HCT116 (cell line): ENCODE data around the gene TNRC6C. TPM values are rescaled to one million over a fixed set of nuclear protein-coding genes. Genes with fewer than 3 reads are reported as not detected.

Experiments
- ATAC-seq: fragments of 200-7000 bp; cut with Tn5 transposase; 2 replicates; pipeline ENCODE4 v1.9.1; 2020; ENCODE audit warnings: mild to moderate bottlenecking, moderate library complexity
- BruUV-seq: library from RNA; stranded (reverse); fragments of 400-500 nt; replicated peaks from 2 replicates; lab custom pipeline; 2021; lab: Mats Ljungman, UMichigan
- CTCF ChIA-PET: fragments of 300-600 bp; sonication (Branson Sonifier 250); formaldehyde crosslinking; loops from one replicate; lab custom pipeline; 2021; ENCODE audit warnings: antibody characterized with exemption; lab: Charles Lee
- POLR2A ChIA-PET: fragments of 300-600, 350-600 bp; sonication (Branson Sonifier 250); formaldehyde crosslinking; loops from one replicate; lab custom pipeline; 2021; ENCODE audit warnings: antibody characterized with exemption; lab: Charles Lee
- RAD21 ChIA-PET, 2 experiments: fragments of 300-600 bp; sonication (Branson Sonifier 250); formaldehyde crosslinking; loops; one replicate each; lab custom pipeline; 2023; ENCODE audit warnings: low total read pairs in 2 of 2; ENCODE audit not compliant: uncharacterized antibody in 2 of 2, unreplicated experiment in 2 of 2, low non-redundant PET in 1 of 2; lab: Charles Lee
- DNase-seq: peaks from one replicate; pipeline ENCODE4 v3.0.0-alpha.2; 2010; ENCODE audit warnings: low read depth, low spot score
- H2AFZ ChIP-seq: fragments of 200-600 bp; shearing (Covaris generic), sonication (generic); 2 replicates; pipeline ENCODE4 v1.6.1; 2017; ENCODE audit warnings: low read depth, mixed run types, mixed read lengths, antibody characterized with exemption, low read length; ENCODE audit not compliant: poor library complexity, severe bottlenecking
- H3K27ac ChIP-seq: 2 replicates; pipeline ENCODE4 v1.5.1; 2012; ENCODE audit warnings: low read depth, low read length
- H3K27me3 ChIP-seq: fragments of 200-600 bp; sonication (generic); 2 replicates; pipeline ENCODE4 v1.6.1; 2016; ENCODE audit warnings: mixed run types, low read length, mixed read lengths; ENCODE audit not compliant: insufficient read depth
- H3K36me3 ChIP-seq, 2 experiments: fragments of 200-500 bp in 1 of 2; fragments of 200-600 bp in 1 of 2; sonication (Bioruptor generic) in 1 of 2; sonication (generic) in 1 of 2; 2 replicates each; pipeline versions ENCODE4 v1.5.1 to v1.6.1; 2014 to 2016; ENCODE audit warnings: low read length in 2 of 2, inconsistent platforms in 1 of 2, mixed read lengths in 1 of 2, mixed run types in 1 of 2; ENCODE audit not compliant: insufficient read depth in 2 of 2, control insufficient read depth in 1 of 2
- H3K4me1 ChIP-seq, 2 experiments: fragments of 200-600 bp in 1 of 2; sonication (generic) in 1 of 2; 2 replicates each; pipeline versions ENCODE4 v1.5.1 to v1.6.1; 2012 to 2017; ENCODE audit warnings: low read length in 2 of 2, inconsistent platforms in 1 of 2, mild to moderate bottlenecking in 1 of 2, mixed read lengths in 1 of 2, mixed run types in 1 of 2, moderate library complexity in 1 of 2; ENCODE audit not compliant: insufficient read depth in 2 of 2, control insufficient read depth in 1 of 2
- H3K4me2 ChIP-seq: fragments of 200-600 bp; sonication (generic); 2 replicates; pipeline ENCODE4 v1.6.1; 2017; ENCODE audit warnings: mixed run types, low read length, mixed read lengths
- H3K4me3 ChIP-seq, 2 experiments: fragments of 200-600 bp in 1 of 2; sonication (generic) in 1 of 2; replicated peaks in 1 of 2; 2 replicates each; pipeline ENCODE4 v1.5.1; 2011 to 2016; ENCODE audit warnings: low read length in 2 of 2, control low read depth in 1 of 2, low read depth in 1 of 2, mild to moderate bottlenecking in 1 of 2, mixed read lengths in 1 of 2, mixed run types in 1 of 2
- H3K79me2 ChIP-seq: fragments of 200-600 bp; sonication (generic); 2 replicates; pipeline ENCODE4 v1.6.1; 2017; ENCODE audit warnings: mild to moderate bottlenecking, mixed run types, low read length, moderate library complexity, mixed read lengths; ENCODE audit not compliant: insufficient read depth
- H3K9ac ChIP-seq: fragments of 200-600 bp; sonication (generic); 2 replicates; pipeline ENCODE4 v1.6.1; 2016; ENCODE audit warnings: low read length, mixed read lengths
- H3K9me2 ChIP-seq: fragments of 200-600 bp; sonication (generic), shearing (Covaris generic); 2 replicates; pipeline ENCODE4 v1.6.1; 2017; ENCODE audit warnings: mixed run types, mild to moderate bottlenecking, moderate library complexity; ENCODE audit not compliant: insufficient read depth
- H3K9me3 ChIP-seq, 2 experiments: fragments of 200-500 bp in 1 of 2; fragments of 200-600 bp in 1 of 2; sonication (Bioruptor generic) in 1 of 2; sonication (generic) in 1 of 2; 2 replicates each; pipeline ENCODE4 v1.6.1; 2014 to 2017; ENCODE audit warnings: low read length in 2 of 2, mixed read lengths in 2 of 2, inconsistent platforms in 1 of 2, low read depth in 1 of 2, mild to moderate bottlenecking in 1 of 2, mixed run types in 1 of 2, moderate library complexity in 1 of 2; ENCODE audit not compliant: control insufficient read depth in 1 of 2, insufficient read depth in 1 of 2
- H4K20me1 ChIP-seq: fragments of 200-600 bp; sonication (generic), shearing (Covaris generic); 2 replicates; pipeline ENCODE4 v1.6.1; 2017; ENCODE audit warnings: mixed run types, mild to moderate bottlenecking, moderate library complexity; ENCODE audit not compliant: insufficient read depth
- CTCF ChIP-seq, 3 experiments: fragments of 200-600 bp in 1 of 3; sonication (generic) in 1 of 3; IDR thresholded peaks in 2 of 3; conservative IDR thresholded peaks in 1 of 3; 2 replicates each; pipeline ENCODE4 v1.5.1; 2012 to 2017; ENCODE audit warnings: low read depth in 2 of 3, low read length in 2 of 3, antibody characterized with exemption in 1 of 3, borderline replicate concordance in 1 of 3, control low read depth in 1 of 3, mild to moderate bottlenecking in 1 of 3, mixed read lengths in 1 of 3, mixed run types in 1 of 3, moderate library complexity in 1 of 3; ENCODE audit not compliant: insufficient read depth in 1 of 3
- EGR1 ChIP-seq: IDR thresholded peaks from 2 replicates; pipeline ENCODE4 v1.6.1; 2012; ENCODE audit warnings: low read depth
- EZH2phosphoT487 ChIP-seq: fragments of 200-600 bp; IDR thresholded peaks from 2 replicates; pipeline ENCODE4 v1.6.1; 2018; ENCODE audit warnings: antibody characterized with exemption, borderline replicate concordance
- POLR2A ChIP-seq: IDR thresholded peaks from 2 replicates; pipeline ENCODE4 v1.7.0; 2011; ENCODE audit warnings: borderline replicate concordance; ENCODE audit not compliant: insufficient read depth, insufficient read length; ENCODE audit errors: extremely low read depth
- POLR2AphosphoS5 ChIP-seq: IDR thresholded peaks from 2 replicates; pipeline ENCODE4 v1.6.1; 2011; ENCODE audit warnings: mild to moderate bottlenecking, low read depth, low read length, moderate library complexity
- RAD21 ChIP-seq: IDR thresholded peaks from 2 replicates; pipeline ENCODE4 v1.6.1; 2012; ENCODE audit warnings: low read depth, mild to moderate bottlenecking
- REST ChIP-seq: IDR thresholded peaks from 2 replicates; pipeline ENCODE4 v1.6.1; 2012; ENCODE audit warnings: low read depth
- SP1 ChIP-seq: IDR thresholded peaks from 2 replicates; pipeline ENCODE4 v1.6.1; 2012; ENCODE audit warnings: low read depth
- YY1 ChIP-seq: IDR thresholded peaks from 2 replicates; pipeline ENCODE4 v1.6.1; 2011; ENCODE audit warnings: low read length, low read depth, moderate library complexity, mild to moderate bottlenecking; ENCODE audit not compliant: insufficient replicate concordance; ENCODE audit errors: extremely low read depth
- ZBTB33 ChIP-seq: IDR thresholded peaks from 2 replicates; pipeline ENCODE4 v1.6.1; 2011; ENCODE audit warnings: mild to moderate bottlenecking, low read length, moderate library complexity; ENCODE audit not compliant: insufficient replicate concordance; ENCODE audit errors: extremely low read depth
- intact Hi-C: fragments of 100-400 bp; cut with micrococcal nuclease; formaldehyde crosslinking; loops from 2 replicates; pipeline ENCODE4 v1.10.0; 2022
- total RNA-seq: library from RNA; stranded (reverse); gene quantifications from one replicate; pipeline ENCODE4 v1.2.1, GENCODE V29; 2021; ENCODE audit not compliant: unreplicated experiment

TNRC6C gene
- total RNA-seq, 1 experiment from 2014 or later, result 23.4 TPM

DNA sequence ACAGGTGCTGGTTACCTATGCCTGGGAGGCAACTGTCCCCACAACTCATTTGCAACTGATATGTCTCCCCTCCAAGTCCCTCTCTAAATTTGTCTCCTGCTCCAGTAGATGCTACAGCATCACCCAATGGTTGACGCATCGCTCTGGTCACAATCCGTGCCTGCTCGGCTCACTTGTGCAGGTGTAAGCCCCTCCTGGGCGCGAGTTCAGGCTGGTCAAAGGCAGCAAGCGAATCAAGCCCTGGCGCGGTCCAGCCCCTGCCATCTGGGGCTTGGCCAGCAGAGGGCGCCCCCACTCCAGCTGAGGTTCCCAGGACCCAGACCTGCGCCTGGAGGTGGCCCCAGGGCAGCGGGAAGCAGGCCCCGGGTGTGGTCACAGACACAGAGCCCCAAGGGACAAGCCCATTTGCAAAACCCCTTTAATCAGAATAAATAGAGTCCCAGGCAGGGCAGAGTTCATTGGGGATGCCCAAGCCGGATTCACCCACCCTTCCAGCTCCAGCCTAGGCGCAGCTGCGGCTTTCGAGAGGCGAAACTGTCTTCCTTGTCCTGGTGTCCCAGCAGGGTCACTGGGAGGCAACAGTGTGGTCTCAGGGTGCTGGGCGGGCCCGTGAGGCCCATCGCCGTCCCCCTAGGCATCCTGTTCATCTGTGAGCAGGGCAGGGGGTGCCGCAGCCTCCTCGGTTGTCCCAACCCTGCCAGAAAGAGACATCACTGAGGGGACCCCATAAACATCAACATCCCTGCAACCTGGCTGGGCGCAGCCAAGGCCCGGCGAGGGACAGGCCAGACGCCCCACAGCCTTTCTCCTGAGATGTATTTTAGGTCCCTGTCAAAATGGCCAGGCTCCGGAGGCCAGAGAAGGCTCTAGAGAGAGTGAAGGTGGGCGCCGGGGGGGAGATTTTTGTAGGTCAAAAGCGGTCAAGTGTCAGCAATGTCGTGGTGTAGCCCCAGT, 154.3 kb downstream of the TNRC6C start:
- ChIA-PET POLR2A (no interaction called here), CTCF (interaction anchor here (1.0 to 2.9 kb wide), 9 partner anchors 15 to 138 kb away, joined by 3 to 17 read pairs (median 5); partner anchors contain the start of genes AFMID and TK1), RAD21 (interaction anchor here (0.6 to 1.2 kb wide), 5 partner anchors 20 to 198 kb away, joined by 3 to 6 read pairs (median 3); no protein-coding TSS in a partner anchor)
- no peaks in the 10 kb centered on the region for H3K79me2 ChIP-seq
- no peak overlapping the region for H3K4me3 ChIP-seq
- H3K9me3 ChIP-seq, result no peaks in the 10 kb centered on the region
- intact Hi-C loops, result loop anchor here (1.0 to 10.0 kb wide), 3 partner anchors 64 to 312 kb away; no protein-coding TSS in a partner anchor
- no peaks in the 10 kb centered on the region for H3K36me3 ChIP-seq
- peak; percentile 93 for ATAC-seq
- peak; percentile 33 for DNase-seq
- no TSS peak for BruUV-seq
- H3K4me1 ChIP-seq, result peaks cover 0 to 4% of the 10 kb centered on the region in 2 experiments; a peak in 1 of 4 replicates
- no peak overlapping the region; the same call in 1 of the 2 replicates for H3K27ac ChIP-seq
- H3K9ac ChIP-seq, result no peak overlapping the region
- no peak overlapping the region for H3K4me2 ChIP-seq
- no peak overlapping the region for H2AFZ ChIP-seq
- TF ChIP-seq EGR1, result no peak
- no peak for TF ChIP-seq EZH2phosphoT487
- peak; percentile 60 for TF ChIP-seq POLR2AphosphoS5
- peak; percentile 62 for TF ChIP-seq YY1
- TF ChIP-seq SP1, result no peak
- peak; percentile 97 to 100 (median 100) for TF ChIP-seq CTCF (IDR thresholded peaks at IDR 0.05 in 2 of 3, conservative IDR thresholded peaks at IDR 0.05 in 1 of 3; ENCODE audit: borderline replicate concordance in 1 of 3, insufficient read depth in 1 of 3, low read depth in 2 of 3, low read length in 2 of 3)
- peak; percentile 99 for TF ChIP-seq RAD21
- no peak for TF ChIP-seq REST
- no peak for TF ChIP-seq ZBTB33
- TF ChIP-seq POLR2A, result no peak
- no peaks in the 10 kb centered on the region for H3K9me2 ChIP-seq
- no peaks in the 10 kb centered on the region for H3K27me3 ChIP-seq
- no peaks in the 10 kb centered on the region for H4K20me1 ChIP-seq
